ELR (cell line): ENCODE measurements around the gene DNAH17.

Experiments used
- DNase-seq: peaks from one replicate; pipeline ENCODE4 v3.0.0-alpha.2; 2015; ENCODE audit warnings: low read depth

DNAH17 gene

DNA sequence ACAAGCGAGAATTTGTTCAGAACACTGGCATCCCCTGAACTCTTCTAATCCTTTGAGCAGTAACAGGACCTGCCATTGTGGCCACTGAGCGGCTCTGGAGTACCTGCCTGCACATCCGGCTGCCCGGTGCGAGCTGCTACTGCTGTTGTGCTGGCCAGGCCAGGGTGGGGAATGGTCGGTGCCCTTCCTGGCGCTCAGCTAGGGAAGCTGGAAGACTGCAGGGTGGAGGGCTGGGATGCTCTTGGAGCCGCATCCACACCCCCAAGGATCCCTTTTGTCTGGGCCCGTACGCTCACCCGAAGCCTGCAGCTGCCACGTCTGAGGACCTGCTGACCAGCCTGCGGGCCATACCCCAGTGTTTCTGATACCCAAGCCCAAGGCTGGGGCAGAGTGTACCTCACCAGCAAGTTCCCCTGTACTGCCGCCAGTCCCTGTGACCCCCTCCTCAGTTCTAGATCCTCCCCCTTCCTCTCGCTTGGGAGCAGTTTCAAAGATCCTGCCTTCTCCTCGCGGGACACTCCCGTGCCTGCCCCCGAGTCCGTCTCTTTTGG, 149.1 kb downstream of the DNAH17 start:
- no peak for DNase-seq

DNA sequence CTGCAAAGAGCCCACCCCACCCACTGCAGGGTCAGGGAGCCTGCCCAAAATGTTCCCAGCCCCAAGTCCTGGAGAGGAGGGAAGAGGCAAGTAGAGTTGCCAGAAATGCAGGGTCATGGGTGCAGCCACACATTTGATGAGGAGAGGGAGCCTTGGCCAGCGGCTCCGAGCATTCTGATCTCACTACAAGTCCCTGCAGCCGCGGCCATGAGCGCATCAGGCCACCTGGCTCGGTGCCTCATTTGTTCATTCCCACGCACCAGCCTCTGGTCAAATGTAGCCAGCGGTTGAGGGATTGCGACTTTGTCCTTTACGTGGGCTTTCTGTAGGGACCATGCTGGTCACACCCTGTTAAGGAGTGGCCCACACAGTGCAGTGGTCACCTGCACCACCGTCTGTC, 150.1 kb downstream of the DNAH17 start:
- DNase-seq, result no peak

DNA sequence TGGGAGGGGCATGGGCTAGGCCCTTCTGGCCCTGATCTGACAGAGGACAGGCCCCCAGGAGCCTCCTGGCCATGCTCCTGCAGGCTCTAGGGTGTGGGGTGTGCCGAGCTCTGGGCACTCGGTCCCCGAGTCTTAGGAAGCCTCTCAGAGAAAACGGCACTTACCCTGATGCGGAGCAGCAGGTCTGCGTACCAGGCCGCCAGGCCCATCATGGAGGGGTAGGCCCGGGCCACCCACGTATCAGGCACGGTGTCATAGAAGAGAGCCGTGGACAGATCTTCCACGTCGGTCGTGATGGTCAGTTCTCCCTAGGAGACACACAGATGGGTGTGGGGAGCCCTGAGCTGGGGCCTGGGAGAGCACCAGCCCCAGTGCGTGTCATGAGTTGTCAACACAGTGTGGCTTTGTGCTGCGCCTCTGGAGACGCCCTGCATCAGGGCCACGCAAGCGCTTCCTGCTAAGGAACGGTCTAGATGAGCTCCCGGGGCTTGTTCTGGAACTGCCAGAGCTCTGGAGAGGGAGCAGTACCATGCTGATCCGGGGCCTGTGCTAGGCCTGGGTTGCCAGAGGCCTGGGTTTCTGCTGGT, 150.8 kb downstream of the DNAH17 start:
- no peak for DNase-seq

DNA sequence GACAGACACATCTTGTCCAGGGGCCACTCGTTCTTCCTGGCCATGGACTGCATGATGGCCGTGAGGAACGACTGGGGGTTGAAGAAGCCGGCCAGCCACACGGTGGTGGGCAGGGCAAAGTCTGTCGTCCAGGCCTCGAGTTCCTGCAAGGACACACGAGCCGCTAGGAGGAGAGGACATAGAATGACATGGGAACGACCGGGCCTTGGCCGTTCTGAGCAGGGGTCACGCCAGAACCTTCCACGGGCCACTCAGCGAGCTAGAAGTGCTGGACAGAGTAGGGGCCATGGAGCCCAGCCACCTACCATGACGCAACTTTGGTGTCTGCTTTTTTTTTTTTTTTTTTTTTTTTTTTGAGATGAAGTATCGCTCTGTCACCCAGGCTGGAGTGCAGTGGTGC, 151.8 kb downstream of the DNAH17 start:
- no peak for DNase-seq

DNA sequence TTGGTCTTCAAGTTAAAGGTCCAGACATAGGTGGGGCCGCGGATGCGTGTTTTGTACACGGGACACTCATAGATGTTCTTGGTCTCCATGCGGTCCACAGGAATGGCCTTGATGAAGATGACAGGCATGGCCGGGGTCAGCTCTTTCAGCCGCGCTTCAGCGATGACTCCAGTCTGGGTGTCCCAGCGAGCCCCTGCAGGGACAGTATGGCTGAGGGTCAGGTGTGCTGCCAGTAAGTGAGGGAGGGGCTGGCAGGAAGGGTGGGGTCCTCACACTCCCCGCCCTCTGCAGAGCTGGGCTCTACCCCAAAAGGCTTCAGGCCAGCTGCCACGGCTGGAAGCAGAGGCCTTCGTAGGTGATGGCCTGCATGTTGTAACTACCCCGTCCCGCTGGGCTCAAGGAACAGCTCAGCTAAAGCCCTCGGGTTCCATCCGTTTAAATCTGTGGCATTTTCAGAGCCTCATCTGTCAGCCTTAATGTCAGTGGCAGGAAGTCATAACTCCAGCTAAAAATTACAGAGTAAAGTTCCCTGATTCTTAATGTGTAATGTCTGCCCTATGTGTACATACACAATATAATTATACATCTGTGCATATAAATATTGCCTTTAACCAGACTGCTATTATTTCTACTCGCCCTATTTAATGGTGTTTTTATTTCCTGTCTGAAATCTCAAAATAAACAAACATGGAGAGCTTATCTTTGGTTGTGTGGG, 153.1 kb downstream of the DNAH17 start:
- DNase-seq, result no peak

- DNase-seq, result no peak
These were observed 154.2 kb downstream of the DNAH17 start for GRCh38 chr17:78422872-78423588.

DNA sequence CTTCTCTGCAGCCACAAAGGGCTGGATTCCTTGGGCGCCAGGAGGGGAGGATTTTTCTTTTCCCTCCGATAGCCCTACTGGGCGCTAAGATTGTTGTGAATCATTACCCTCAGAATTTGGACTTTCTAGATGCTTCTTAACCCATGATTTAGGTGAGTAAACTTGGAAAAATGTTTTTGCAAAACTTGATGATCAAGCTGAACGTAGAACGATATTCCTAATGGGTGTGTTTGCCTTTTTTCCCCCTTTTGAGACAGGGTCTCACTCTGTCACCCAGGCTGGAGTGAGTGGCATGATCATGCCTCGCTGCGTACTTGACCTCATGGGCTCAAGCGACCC, 155.0 kb downstream of the DNAH17 start:
- DNase-seq, result no peak

GRCh38 chr17:78421534-78422266, 155.5 kb downstream of the DNAH17 start:
- DNase-seq, result peak; percentile 81

- no peak for DNase-seq
These were observed 156.1 kb downstream of the DNAH17 start for GRCh38 chr17:78421084-78421533.

DNA sequence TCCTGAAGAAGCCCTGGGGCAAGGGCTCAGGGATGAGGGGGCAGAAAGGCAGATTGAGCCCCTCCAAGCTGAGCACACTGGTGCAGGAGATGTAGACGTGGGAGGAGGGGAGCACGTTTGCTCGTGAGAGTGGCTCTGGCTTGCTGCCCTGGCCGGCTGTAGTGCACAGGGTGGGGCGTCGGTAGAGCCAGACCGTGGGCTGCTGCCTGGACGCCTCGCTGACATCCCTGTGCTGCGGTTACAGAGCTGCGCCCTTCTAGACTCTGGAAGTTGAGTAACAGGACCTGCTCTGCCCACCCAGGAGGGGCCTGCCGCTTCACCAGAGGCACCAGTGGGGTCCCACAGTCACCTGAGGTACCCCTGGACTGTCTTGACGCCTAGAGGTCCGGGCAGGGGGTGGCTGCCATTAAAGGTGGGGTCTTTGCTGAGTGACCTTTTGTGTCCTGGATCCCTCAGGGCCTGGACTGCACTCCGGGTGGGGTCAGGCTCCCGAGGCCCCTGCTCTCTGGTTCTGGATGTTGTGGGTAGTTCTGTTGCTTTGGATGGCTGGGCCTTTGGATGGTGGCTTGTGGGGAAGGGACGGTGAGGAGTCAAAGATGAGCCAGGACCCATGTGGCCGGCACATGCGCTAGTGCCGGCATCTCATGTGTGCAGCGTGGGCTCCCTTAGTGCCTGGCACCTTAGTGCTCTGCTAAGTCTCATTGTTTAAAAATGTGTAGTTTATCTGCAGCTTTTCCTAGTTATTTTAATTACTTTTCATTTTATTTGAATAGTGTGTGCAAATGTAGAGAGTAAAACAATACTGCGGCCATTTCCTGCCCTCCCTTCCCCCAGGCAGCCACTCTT, 157.0 kb downstream of the DNAH17 start:
- DNase-seq, result no peak

GRCh38 chr17:78418326-78419026, 158.7 kb downstream of the DNAH17 start:
- DNase-seq, result no peak

DNA sequence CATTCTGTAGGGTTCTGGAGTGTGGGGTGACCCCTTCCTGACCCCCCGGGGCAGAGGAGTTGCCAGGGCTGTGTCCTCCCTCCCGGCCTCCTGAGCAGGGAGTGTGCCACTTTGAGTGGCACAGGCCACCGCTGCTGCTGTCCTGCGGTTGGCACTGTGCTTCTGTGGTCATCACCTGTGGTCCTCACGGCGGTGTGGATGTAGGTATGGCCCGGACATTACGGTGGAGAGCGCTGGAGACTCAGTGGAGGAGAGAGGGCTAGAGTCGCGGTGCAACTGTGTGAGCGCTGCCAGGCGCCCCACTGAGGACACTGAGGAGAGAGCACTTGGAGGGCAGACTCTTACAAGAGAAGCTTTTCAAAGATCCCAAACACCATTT, 159.7 kb downstream of the DNAH17 start:
- DNase-seq, result no peak

DNA sequence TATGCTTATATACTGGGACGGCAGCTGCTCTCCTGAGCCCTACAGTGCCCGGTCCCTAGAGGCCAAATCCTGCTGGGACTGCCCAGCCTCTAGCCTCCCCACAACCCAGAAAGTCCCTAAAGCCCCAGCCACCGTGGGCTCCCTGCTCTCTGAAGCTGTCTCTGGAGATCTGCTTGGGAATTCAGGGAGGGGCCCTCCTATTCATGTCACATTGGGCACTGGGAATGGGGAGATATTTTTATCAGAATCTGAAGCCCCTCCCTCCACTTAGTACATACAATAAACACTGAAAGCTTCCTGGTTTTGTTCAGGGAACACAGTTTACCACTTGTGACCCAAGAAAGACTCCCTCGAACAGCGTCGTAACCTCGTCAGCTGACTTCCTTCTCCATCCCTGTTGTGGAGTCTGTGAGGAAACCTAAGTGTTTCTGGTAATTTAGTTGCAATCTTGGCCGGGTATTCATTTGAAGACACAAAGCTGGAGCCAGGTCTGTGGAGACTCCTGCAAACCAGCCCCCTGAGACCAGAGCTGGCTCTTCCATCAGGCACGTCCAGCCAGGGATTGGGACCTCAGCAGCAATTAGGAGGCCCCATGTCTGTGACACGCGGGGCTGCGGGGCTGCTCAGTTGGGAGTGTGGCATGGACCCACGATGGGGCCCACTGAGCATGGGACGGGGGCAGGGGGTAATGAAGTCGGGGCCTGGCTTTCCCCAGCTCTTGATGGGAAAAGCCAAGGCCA, 160.2 kb downstream of the DNAH17 start:
- no peak for DNase-seq

DNA sequence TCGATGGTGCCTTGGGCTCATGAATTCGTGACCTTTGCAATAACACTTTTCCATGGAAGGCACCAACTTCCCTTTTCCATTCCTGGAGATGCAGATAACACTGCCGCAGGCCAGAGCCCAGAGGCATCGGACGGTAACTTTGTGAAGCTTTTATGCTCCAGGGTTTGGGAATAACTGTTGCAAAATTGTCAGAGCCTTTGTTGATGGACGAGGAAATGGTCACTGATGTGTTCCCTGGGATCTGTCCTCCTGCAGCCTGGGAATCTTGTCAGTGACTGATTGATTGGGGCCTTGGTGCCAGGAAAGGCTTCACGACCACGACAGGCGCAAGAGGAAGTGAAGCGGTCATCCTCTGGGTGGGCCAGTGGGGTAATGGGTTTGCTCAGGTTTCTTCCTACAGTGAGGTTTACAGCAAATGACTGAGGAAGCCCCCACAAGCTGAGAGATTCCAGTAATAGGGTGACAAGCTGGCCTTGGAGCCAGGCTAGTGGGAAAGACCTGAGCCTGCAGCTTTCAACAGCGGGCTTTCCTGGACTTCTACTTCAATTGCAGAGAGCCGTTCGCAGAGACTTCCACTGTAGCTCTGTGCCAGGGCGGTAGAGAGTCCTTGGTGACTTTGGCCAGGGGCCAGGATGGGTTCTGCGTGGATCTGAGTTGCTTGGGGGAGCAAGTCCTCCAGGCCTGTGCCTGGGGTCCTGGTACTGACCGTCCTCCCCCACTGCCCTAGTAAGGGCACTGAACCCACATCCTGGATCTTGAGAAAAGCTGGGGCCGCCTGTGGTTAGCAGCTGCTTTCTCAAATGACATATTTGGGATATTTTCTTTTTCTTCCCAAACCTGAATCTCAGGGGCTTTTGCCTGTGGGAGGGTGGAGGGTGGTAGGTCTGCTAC, 161.1 kb downstream of the DNAH17 start:
- DNase-seq, result no peak

DNA sequence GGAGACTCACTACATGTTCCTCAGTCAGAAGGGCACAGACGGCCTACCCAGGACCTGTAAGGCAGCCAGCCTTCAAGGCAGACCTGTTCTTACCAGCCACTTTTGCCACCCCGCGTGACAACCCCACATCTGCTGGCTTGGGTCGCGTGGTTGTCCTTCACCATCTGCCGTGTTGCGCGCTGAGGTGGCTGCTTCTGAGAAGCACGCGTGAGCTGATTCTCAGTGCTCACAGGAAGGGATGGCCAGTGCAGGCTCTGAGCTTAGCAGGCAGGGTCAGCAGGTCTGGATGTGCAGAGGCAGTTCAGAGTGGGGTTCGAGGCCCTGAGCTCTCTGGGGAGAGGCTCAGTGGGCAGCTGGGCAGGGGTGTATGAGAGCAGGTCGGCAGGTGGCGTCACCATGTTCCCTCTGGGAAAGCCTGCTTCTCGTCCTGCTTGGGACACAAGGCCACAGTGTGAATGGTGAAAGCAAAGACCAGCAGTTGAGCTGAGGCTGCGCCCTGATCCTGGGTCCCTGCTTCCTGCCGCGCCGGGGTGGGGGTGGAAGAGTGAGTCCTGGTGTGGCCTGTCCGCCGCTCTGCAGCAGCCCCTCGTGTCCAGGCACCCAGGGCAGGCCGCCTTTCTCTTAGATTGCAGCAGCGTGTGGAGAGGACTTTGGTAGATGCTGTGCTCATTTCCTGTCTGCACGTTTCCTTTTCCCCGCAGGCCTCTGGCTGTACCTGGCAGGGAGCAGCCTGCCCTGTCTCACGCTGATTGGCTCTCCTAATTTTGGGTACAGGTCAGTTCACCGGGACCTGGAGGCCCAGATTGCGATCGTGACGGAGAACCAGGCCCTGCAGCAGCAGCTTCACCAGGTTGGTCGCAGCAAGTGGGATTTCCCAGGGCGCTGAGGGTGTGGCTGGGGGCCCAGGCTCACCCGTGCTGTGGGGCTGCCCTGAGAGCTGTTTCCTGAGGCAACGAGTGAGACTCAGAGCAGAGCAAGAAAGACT, 162.7 kb downstream of the DNAH17 start:
- DNase-seq, result no peak

GRCh38 chr17:78412403-78412802, 164.8 kb downstream of the DNAH17 start:
- peak; percentile 61 for DNase-seq

GRCh38 chr17:78411241-78411857, 165.8 kb downstream of the DNAH17 start:
- DNase-seq, result no peak
